DMS 273 (cell line): Measurements from ENCODE around the gene ANKRD40CL.
"Not testable (repeated sequence)": the region's sequence is repeated elsewhere in the genome, so short reads cannot be mapped to it uniquely, and the experiment has no call there.

Experiments
- DNase-seq: peaks from one replicate; lab custom pipeline; 2025; ENCODE audit not compliant: unreplicated experiment; lab: John Stamatoyannopoulos, UW

The ANKRD40CL gene, protein sequence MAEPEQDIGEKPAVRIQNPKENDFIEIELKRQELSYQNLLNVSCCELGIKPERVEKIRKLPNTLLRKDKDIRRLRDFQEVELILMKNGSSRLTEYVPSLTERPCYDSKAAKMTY

DNA sequence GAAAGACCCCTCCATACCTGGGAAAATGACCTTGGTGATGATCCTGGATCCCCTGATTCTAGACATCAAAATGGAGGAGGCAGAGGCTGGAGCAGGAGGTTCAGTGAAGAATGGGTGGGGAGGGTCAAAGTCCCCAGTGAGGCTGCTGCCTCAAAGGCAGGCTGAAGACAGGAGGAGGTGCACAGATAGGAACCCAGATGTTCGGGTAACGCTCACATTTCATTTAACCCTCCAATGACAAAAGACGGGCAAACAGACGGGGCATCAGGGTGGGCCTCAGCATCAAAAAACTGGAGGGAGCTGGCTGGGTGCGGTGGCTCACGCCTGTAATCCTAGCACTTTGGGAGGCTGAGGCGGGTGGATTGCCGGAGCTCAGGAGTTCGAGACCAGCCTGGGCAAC lies at the start of gene ANKRD40CL:
Gene ANKRD40CL (minus strand): TSS at position 73 of the 400 bp plus-strand sequence. CDS start 605 bp downstream, outside the sequence.
- no peak for DNase-seq

DNA sequence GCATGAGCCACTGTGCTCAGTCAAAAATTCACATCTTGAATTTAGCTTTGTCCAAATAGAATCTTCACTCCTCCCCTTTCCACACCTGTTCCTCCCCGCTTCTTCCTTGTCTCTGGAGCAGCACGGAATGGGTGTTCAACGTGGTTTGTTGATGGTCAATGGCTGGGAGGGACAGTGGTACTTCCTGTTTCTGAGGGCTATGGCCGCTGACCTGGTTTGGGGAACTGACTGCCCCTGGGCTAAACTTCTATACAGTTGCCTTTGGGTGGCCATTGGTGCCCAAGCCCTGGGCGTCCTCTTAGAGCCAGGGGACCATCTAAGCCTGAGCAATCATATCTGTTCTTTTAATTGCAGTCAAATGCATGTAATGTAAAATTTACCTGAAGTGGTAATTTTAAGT lies 49.0 kb upstream of the ANKRD40CL start:
- DNase-seq = no peak

DNA sequence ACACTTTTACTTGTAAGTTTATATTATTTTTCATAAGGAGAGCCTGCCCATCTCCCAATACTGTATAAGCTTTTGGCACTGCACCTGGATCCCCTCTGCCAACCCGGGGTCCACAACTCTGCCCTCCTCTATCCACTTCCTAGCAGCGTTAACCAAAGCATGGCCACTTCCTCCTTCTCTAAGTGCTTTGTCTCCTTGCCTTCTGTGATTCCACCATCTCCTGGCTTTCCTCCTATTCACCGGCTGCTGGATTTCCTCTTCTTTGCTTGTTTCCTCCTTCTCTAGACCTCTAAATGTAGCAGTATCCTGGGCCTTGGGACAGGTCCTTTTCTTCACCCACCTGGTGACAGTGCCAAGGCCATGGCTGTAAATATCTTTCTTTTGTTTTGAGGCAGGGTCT lies 48.1 kb upstream of the ANKRD40CL start:
- no peak for DNase-seq

DNA sequence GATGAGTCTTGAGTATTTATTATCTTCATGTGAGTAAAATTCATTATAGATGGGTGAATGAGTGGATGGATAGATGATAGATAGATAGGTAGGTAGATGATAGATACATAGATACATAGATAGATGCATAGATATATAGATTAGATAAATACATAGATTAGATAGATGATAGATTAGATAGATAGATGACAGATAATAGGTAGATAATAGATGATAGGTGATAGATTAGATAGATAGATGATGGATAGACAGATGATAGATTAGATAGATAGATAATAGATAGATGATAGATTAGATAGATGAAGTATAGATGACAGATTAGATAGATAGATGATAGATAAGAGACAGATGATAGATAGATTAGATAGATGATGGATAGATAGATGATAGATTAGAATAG lies 46.3 kb upstream of the ANKRD40CL start:
- no peak for DNase-seq

DNA sequence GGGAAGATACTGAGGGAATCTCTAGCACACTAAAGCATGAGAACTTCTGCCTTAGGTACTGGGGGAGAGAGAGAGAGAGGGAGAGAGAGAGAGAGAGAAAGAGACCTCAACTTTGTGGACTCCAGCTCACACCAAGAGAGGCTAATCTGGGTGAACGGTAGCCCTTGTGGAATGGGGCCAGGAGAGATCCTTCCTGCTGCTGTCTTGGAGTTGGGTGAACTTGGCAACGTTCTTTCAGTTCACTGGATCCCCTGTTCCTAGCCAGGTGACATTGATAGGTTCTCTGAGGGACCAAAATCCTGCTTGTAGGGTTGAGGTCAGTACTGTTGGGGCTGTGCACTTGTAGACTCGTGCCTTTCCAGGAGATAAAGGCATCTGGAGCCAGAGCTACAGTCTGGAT lies 41.6 kb upstream of the ANKRD40CL start:
- no peak for DNase-seq

DNA sequence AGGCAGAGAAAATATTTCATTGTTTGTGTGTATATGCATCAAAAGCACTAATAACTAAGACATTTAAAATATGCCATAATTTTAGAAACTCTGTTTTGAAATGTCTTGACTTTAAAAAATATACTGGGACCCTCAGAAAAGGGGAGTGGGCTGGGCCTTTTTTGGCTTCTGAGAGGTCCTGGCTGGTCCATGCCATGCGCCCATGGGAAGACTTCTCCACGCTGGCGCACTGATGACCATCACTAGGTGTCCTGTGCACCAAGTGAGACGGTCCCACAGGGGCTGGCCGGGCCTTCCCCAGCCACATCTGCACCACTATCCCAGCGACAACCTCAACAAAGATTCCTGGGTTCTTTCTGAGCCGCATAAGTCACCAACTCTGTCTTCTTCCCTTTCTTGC lies 41.1 kb upstream of the ANKRD40CL start:
- DNase-seq = no peak

DNA sequence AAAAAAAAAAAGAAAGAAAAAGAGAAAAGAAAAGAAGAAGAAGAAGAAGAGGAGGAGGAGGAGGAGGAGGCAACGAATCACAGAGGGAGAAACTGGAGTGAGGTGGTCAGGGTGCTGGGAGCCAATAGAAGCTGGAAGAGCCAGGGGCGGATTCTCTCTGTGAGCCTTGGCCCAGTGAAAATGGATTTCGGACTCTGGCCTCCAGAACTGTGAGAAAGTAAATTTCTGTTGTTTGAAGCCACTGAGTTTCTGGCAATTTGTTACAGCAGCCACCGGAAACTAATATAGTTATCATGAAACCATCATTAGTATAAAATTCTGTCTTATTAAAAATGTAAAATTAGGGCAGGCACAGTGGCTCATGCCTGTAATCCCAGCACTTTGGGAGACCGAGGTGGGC lies 40.4 kb upstream of the ANKRD40CL start:
- no peak for DNase-seq

DNA sequence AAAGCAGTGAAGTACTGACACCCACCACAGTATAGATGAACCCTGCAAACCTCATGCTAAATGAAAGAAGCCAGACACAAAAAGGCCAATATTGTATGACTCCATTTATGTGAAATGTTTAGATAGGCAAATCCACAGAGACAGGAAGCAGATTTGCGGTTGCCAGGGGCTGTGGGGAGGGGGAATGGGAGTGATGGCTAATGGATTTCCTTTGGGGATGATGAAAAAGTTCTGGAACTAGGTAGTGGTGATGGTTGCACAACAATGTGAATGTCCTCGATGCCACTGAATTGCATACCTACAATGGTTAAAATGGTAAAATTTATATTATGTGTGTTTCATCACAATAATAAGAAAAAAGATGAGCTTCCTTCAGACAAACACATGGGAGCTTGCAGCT lies 39.7 kb upstream of the ANKRD40CL start:
- DNase-seq = no peak

DNA sequence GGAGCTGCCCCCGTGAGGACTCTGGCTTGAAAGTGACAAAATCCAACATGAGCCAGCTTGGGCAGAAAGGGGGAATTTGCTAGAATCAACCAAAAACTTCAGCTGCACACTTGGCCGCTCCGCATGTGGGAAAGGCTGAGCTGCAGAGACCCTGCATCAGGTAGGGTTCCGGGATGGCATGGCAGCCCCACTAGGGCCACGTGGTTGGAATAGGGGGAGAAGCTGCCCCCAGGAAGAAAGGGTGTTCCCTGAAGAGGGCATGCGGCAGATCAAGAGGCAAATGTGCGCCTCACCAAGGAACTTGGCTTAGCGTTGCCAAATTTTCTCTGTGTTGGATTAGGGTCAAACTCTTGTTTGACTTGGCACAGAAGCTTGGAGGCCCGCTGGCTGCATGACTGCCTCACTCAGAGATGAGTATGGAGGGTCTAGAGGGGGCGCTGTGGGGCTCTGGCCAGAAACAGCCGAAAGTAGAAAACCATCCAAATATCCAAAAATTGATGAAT lies 38.9 kb upstream of the ANKRD40CL start:
- DNase-seq = peak; percentile 67

DNA sequence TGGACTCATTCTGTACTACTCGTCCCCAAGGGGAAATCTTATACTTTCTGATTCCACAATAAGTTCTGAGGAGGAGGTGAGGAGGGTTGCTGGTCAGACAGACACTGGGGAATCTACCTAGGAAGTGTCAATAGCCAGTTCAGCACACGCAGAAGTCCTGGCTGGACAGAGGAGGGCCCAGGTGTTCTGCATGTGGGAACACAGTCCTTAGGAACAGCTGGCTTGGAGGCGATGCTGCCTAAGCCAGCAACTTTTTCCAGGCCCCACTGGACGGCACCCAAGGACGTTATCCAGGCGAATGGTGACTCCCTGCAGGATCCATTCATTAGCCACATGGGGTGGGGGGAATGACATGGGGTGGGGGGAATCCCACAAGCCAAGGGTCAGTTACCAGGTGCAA lies 38.2 kb upstream of the ANKRD40CL start:
- no peak for DNase-seq

DNA sequence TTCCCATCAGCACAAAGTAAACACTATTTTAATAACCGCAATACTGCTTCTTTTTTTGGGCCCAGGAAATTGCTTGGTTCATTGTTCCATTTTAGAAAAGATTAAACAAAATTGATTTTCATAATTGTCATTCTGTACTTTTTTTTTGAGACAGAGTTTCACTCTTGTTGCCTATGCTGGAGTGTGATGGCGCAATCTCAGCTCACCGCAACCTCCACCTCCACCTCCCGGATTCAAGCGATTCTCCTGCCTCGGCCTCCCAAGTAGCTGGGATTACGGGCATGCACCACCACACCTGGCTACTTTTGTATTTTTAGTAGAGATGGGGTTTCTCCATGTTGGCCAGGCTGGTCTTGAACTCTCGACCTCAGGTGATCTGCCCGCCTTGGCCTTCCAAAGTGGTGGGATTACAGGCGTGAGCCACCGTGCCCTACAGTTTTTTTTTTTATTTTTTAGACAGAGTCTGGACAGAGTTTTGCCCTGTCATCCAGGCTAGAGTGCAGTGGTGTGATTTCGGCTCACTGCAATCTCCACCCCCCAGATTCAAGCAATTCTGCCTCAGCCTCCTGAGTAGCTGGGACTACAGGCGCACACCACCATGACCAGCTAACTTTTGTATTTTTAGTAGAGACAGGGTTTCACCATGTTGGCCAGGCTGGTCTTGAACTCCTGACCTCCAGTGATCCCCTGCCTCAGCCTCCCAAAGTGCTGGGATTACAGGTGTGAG lies 37.6 kb upstream of the ANKRD40CL start:
- not testable (repeated sequence) for DNase-seq

DNA sequence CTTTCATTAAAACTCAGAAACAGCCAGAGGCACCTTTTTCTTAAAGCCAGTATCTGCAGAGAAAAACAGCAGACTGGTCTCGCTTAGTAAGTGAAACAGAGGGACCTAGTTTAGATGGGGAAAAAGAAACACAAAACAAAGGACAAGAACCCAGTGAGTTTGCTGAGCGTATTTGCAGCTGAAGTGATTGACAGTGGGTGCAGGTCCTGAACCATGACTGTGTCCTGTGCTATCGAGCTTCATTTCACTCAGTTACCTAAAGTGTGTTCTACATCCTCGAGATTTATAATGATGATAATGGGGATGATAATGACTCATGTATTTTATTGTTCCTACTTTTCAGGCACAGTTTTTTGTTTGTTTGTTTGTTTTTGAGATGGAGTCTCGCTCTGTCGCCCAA lies 36.4 kb upstream of the ANKRD40CL start:
- DNase-seq = no peak

DNA sequence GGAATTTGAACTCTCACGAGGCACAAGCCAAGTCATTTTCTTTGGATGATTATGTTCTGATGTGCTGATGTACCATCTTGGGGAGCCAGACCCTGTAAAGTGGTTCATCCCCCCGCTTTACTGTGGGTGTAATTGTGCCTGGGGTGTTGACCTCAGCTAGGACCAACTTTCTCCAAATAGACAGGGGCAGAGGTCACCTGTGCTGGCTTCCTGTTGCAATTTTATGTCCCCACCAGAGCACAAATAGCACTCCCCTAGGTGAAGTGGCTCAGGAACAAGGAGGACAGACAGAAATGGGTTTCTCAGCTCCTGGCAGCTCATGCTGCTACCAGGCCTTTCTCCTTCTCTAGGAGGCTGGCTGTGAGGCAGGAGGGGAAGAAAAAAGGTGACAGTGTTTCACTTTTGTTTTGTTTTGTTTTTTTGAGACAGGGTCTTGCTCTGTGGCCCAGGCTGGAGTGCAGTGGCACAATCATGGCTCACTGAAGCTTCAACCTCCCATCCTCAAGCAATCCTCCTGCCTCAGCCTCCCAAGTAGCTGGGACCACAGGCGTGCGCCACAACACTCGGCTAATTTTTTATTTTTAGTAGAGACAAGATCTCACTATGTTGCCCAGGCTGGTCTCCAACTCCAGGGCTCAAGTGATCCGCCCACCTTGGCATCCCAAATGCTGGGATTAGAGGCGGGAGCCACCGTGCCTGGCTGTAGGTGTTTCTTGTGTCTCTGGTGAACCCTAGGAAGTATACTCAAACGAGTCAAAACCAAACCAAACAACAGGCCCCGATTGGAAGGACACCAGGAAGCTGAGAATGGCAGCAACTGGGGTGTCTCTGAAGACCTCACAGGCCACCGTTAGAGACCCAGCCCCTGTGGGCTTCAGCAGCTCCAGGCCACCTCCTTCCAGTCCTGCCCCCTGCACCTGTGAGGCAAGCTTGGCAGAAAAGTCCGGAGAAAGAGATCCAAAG lies 35.6 kb upstream of the ANKRD40CL start:
- DNase-seq = no peak

DNA sequence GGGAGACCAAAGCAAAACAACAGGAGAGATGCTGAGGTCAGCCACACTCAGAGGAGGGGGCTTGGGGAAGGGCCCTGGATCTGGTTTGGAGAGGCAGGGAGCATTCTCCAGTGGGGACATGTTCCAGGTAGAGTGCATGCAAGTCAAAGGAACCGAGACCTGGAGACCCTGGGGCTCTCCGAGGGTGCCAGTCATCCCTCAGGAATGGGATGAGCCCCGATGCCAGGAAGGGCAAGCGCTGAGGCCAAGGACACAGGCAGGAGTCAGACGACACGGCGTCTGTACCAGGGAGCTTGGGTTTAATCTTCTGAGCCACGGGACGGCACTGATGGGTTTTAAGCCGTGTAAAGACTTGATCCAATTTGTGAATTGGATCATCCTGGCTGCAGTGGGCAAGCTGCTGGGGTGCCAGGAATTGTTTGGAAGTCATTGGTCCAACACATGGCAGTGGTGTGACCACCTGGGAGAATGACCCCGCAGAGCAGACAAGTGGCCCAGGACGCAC lies 32.9 kb upstream of the ANKRD40CL start:
- no peak for DNase-seq

DNA sequence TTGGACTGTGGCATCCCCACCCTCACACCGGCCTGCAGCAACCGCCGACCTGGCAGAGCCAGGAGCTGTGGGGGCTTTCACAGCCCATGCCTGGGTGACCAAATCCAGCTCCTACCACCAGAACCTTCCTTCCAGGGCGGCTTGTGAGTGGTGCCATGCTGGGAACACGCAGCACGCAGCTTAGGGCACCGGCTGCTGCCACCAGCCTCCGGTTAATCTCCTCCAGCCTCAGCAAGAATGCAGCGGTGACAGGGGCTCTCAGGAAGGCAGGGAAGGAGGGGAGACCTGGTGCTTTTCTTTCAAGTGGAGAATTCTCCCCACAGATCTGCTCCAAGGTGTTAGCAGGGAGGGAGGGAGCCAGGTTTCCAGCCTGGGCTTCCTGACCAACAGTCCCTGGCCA lies 32.3 kb upstream of the ANKRD40CL start:
- no peak for DNase-seq

DNA sequence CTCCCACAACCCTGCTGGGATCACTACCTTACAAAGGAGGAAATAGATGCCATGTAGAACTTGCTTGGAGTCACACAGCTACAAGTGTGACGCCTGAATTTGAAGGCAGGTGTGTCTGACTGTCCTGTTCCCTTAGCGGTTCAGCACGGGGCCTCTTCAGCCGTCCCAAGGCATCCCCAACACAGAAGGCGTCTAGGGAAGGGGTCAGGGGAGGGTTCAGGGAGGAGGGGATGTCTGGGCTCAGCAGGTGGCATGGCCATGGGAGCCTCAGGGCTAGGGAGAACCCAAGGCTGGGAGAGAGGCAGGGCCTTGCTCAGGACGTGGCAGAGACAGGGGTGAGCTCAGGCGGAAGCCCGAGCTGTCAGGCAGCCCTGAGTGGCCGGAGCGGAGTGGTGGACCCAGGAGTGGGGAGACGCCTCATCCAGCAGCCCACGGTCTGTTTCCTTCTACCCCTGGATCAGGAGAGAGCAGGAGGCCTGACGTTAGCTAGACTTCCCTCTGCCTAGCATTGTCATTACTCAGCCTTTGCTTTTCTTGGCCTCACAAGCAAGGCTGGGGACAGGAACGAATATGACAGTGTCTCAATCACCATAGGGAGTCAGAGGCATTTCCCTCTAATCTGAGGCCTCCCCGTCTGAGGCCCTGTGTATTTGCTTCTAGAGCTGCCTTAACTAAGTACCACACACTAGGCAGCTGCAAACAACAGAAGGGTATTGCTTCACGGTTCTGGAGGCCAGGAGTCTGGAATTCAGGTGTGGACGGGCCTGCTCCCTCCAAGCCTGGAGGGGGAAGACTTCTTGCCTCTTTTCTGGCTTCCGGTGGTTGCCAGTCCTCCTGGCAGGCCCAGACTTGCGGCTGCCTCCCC lies 31.3 kb upstream of the ANKRD40CL start:
- peak; percentile 65 for DNase-seq

DNA sequence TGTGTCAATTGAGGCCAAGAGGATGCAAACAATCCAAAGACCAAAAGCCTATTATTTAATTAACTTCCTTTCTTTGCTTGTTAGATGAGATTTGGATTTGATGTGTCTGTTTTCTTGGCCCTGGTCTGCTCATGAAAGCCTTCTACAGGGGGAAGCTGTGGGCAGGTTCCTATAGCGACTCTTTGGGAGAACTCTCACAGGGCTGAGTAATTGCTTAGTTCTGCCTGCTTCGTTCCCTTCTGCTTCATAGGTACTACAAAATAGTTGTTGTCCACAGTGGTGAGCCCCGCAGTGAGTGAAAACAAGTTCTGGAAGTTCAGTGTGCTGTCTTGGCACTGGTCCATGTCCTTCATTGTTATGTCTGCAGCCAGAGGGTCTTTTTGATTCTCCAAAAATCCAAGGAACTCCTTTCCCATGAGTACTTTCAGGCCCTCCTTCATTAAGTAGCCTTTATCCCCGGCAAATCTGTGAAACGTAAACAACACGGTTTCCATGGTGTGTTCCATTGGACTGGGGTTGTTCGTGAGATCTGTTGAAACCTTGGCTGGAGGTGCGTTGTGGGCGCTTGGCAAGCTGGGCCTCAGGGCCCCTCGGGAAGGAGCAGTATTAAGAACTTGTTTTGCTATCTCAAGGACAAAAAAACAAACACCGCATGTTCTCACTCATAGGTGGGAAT lies 30.0 kb upstream of the ANKRD40CL start:
- DNase-seq = no peak

DNA sequence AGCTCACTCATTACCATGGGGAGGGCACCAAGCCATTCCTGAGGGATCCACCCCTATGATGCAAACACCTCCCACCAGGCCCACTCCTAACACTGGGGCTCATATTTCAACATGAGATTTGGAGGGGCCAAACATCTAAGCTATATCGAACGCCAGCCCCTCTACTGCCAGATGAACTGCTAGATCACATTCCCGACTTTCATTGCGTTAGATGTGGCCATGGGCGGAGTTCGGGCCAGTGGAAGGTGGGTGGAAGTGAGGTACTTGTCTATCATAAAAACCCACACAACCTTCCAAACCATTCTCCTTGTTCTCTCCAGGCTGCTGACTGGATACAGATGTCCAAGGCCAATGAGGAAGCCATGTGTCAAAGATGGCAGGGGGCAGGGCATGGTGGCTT lies 27.0 kb upstream of the ANKRD40CL start:
- DNase-seq = peak; percentile 41

DNA sequence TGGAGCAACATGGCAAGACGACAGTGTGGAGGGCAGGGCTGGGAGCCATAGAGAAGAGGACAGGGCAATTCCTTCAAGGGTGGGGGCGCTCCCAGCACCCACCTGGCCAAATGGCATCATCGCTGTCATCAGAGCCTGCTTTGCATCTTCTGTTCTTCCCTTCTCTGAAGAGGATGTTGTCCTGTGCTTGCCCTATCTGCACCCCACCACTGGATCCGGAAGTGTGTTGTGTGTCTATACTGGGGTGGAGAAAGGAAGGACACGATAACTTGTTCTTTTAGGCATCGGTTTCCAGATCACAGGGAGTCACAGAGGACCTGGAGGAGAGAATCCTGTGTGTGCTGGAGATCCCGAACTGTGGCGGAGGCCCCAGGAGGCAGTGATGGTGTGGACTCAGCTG lies 25.7 kb upstream of the ANKRD40CL start:
- DNase-seq = no peak

DNA sequence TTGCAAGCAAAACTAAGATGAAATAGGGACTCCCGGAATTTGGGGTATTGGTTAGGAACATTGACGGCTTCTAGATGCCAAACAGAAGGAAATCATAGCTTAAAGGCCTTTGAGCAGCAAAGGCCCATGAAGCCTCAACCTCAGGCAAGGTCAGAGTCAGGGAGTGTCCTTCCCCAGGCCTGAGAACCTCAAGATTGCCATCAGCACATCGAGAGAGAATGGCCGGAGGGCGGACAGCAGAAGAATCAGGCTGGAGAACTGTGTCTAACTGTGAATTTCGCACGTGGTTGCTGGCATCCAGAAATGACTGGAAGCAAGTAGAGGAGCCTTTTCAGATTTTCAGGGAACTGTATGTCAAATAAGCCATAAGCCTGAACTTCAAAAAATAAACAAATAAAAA lies 24.8 kb upstream of the ANKRD40CL start:
- no peak for DNase-seq
